Skeletal muscle satellite cell (primary cell): ENCODE measurements around the gene LRRC59.

Source experiments
- H3K27me3 ChIP-seq: 2 replicates; pipeline ENCODE4 v1.7.0; 2013; ENCODE audit warnings: low read length; ENCODE audit not compliant: control insufficient read depth, insufficient read depth
- H3K36me3 ChIP-seq: 2 replicates; pipeline ENCODE4 v1.7.0; 2013; ENCODE audit warnings: mild to moderate bottlenecking, control low read depth, low read length; ENCODE audit not compliant: insufficient read depth
- H3K4me1 ChIP-seq: 2 replicates; pipeline ENCODE4 v1.7.0; 2013; ENCODE audit warnings: low read length; ENCODE audit not compliant: control insufficient read depth, insufficient read depth
- H3K4me2 ChIP-seq: 2 replicates; pipeline ENCODE4 v1.7.0; 2013; ENCODE audit warnings: mild to moderate bottlenecking, low read length
- H3K4me3 ChIP-seq: 2 replicates; pipeline ENCODE4 v1.7.0; 2013; ENCODE audit warnings: low read length
- H3K9ac ChIP-seq: 2 replicates; pipeline ENCODE4 v1.7.0; 2013; ENCODE audit warnings: mild to moderate bottlenecking, low read depth, low read length, moderate library complexity
- H3K9me3 ChIP-seq: replicated peaks from 2 replicates; pipeline ENCODE4 v1.7.0; 2013; ENCODE audit warnings: mild to moderate bottlenecking, control low read depth, low read length

Gene LRRC59

DNA sequence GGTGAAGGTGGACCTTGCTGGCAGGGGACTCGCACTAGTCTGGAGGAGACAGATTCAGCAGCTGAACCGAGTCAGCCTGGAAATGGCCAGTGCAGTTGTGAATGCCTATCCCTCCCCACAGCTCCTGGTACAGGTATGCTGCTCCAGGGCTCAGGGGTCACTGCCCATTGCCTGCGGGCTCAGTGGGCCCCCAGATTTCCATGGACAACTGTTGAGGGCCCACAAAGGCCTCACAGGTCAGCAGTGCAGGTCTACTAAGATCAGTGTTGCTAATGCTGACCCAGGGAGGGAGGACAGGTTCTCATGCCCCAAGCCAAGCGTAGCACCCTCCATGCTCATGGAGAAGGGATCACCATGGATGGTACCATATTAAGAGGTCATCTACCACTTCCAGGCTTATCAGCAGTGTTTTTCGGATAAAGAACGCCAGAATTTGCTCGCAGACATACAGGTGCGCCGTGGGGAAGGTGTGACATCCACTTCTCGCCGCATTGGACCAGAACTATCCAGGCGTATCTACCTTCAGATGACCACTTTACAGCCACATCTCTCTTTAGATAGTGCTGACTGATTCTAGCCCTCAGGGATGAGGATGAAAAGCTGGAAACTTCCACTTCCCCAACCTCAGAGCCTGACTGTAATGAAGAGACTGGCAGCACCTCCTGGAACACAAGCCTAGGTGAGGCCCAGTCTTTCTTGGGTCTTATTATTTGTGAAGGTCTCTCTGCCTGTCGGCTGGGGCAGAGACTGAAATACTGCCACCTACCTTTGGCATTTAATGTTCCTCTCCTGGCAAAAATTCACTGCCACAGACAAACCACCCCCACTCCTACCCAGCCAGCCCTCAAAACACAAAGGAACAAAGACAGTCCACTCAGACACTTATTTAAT, 16.7 kb downstream of the LRRC59 start:
- Histone ChIP-seq H3K27me3 (no peaks in the 10 kb centered on the region), H3K9me3 (no peaks in the 10 kb centered on the region), H3K4me1 (no peaks in the 10 kb centered on the region), H3K4me2 (no peak overlapping the region), H3K4me3 (no peak overlapping the region), H3K36me3 (peaks cover 52% of the 10 kb centered on the region), H3K9ac (no peak overlapping the region)

DNA sequence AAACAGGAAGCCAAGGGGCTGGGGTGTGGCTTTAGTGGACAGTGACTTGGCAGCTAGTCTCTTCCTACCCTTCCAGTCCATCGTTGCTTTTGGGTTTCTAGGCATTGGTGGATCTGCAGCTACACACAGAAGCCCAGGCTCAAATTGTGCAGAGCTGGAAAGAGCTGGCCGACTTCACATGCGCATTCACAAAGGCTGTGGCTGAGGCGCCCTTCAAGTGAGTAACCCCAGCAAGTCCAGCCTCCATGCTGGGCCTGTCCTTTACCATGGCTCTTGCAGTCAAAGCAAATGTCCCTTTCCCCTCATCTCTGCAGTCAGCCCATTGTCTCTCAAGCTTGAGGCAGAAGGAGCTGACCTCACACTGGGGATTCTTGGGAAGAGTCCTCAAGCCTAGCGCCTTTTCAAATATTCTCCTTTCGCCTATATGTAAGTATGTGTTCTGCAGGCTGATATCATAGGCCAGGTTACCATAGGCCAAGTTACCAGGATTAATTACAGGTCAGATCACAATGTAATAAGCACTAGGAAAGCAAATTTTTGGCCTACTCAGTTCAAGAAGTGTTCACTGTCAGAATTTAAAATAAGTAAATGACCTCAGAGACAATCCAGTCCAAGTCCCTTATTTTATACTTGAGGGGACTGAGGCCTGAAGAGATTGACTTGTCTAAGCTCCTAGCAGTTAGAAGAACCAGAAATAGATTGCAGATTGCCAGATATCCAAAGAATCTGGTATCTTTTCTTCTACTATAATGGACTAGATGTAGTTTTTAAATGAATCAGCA, 17.8 kb downstream of the LRRC59 start:
- H3K4me1 ChIP-seq, result no peaks in the 10 kb centered on the region
- no peaks in the 10 kb centered on the region for H3K27me3 ChIP-seq
- H3K36me3 ChIP-seq, result peaks cover 42% of the 10 kb centered on the region
- H3K9me3 ChIP-seq, result no peaks in the 10 kb centered on the region
- H3K9ac ChIP-seq, result no peak overlapping the region
- H3K4me3 ChIP-seq, result no peak overlapping the region
- H3K4me2 ChIP-seq, result no peak overlapping the region

DNA sequence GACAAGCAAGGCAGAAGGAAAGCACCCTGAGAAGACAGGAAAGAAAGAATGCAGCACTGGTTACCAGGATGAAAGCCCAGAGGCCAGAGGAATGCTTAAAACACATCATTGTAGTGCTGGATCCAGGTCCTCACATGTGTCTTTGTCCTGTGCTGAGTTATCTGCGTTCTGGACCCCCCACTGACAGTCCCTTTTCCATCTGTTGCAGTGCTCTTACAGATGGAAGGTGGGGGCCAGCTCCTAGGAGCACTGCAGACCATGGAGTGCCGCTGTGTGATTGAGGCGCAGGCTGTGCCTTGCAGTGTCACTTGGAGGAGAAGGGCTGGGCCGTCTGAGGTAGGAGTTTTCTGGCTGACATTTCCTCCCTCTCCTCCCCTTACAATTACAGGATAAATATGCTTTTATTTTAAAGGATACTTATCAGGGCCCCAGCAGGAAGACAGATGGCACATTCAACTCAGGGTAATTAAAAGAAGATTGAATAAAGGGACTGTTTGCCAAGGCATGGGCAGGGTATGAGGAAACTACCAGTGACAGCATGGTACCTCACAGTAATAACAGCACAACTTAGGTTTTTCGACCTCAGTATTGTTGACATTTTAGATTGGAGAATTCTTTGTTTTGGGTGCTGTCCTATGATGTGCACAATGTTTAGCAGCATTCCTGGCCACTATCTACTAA, 21.3 kb downstream of the LRRC59 start:
- H3K4me3 ChIP-seq, result no peak overlapping the region
- peaks cover 13% of the 10 kb centered on the region for H3K4me1 ChIP-seq
- no peaks in the 10 kb centered on the region for H3K9me3 ChIP-seq
- H3K36me3 ChIP-seq, result peaks cover 7% of the 10 kb centered on the region
- H3K27me3 ChIP-seq, result no peaks in the 10 kb centered on the region
- no peak overlapping the region for H3K4me2 ChIP-seq
- no peak overlapping the region for H3K9ac ChIP-seq

DNA sequence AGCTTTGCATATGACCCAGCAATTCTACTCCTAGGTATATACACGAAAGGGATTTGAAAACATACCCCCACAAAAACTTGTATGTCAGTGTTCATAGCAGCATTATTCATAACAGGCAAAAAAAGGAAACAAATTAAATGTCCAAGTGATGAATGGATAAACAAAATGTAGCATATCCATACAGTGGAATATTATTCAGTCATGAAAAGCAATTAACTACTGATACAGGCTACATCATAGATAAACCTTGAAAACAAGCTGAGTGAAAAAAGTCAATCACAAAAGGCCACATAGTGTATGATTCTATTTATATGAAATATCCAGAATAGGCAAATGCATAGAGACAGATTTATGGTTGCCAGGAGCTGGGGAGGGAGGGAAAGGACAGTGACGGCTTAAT, 23.6 kb downstream of the LRRC59 start:
- Histone ChIP-seq H3K9me3 (no peaks in the 10 kb centered on the region), H3K27me3 (no peaks in the 10 kb centered on the region), H3K36me3 (peaks cover 18% of the 10 kb centered on the region), H3K4me1 (peaks cover 13% of the 10 kb centered on the region), H3K4me3 (peak overlapping the region; percentile 97), H3K4me2 (peak overlapping the region; percentile 90), H3K9ac (peak overlapping the region; percentile 95)

DNA sequence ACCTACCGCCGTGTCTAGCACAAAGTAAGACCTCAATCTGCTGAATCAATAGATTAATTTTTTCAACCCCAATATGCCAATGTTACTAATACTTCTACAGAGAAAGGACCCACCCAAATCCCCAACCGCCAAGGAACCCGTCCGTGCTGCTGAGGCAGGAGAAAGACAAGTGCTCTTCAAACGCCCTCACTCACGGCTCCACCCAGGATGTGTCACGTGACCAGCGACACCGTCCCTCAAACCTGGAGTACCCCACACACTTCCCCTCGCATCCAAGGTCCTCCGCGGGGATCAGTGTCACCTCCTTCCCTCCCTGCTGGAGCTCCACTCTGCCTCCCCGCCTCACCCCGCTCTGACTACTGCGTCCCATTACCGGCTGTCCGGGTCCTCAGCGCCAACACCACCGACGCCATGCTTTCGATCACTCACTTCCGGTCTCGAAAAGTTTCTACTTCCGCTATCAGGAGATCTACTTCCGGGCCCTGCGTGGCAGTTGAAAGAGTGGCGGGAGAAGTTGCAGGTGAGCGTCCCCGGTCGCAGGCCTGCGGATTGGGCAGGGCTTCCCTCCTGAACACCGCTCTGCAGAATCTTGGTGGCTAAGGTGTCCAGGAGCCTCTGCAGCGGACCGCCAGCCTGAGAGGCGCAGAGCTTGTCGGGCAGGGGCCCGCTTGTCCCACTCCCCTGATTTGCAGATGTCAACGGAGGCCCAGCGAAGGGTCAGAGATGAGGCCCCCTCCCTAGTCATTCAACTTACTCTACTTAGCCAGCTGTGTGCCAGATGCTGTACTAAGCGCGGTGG, 24.4 kb downstream of the LRRC59 start, which contains the start of the genes EME1 and MRPL27:
EME1 (plus strand) TSS at position 472 of the 799 bp plus-strand sequence. CDS start 1,980 bp downstream, outside the sequence.
MRPL27 (minus strand) TSS at position 427 of the 799 bp plus-strand sequence; CDS start at position 413, 14 bp downstream.
- peak within 1 kb of the TSS; percentile 97 for H3K4me3 ChIP-seq
- H3K36me3 ChIP-seq, result peaks cover 26% of the 10 kb centered on the region
- peak within 1 kb of the TSS; percentile 95 for H3K9ac ChIP-seq
- H3K27me3 ChIP-seq, result no peaks in the 10 kb centered on the region
- peaks cover 13% of the 10 kb centered on the region for H3K4me1 ChIP-seq
- H3K9me3 ChIP-seq, result no peaks in the 10 kb centered on the region
- peak within 1 kb of the TSS; percentile 90 for H3K4me2 ChIP-seq

DNA sequence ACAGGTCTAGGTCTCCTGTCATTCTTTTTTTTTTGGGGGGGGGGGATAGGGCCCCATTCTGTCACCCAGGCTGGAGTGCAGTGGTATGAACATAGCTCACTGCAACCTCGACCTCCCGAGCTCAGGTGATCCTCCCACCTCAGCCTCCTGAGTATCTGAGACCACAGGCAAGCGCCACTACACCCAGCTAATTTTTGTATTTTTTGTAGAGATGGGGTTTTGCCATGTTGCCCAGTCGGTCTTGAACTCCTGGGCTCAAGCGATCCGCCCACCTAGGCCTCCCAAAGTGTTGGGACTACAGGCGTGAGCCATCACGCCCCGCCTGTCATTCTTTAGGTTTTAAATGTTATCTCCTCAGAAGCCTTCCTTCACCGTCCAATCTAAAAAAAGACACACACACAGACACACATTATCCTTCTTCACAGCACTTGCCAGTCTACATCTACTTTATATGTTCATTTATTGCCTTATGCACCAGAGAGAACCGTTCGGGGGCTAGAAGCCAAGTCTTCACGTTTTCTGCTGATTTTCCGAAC, 25.0 kb downstream of the LRRC59 start:
- Histone ChIP-seq H3K27me3 (no peaks in the 10 kb centered on the region), H3K4me1 (peaks cover 13% of the 10 kb centered on the region), H3K9ac (peak overlapping the region; percentile 95), H3K4me2 (peak overlapping the region; percentile 90), H3K36me3 (peaks cover 32% of the 10 kb centered on the region), H3K4me3 (peak overlapping the region; percentile 97), H3K9me3 (no peaks in the 10 kb centered on the region)

DNA sequence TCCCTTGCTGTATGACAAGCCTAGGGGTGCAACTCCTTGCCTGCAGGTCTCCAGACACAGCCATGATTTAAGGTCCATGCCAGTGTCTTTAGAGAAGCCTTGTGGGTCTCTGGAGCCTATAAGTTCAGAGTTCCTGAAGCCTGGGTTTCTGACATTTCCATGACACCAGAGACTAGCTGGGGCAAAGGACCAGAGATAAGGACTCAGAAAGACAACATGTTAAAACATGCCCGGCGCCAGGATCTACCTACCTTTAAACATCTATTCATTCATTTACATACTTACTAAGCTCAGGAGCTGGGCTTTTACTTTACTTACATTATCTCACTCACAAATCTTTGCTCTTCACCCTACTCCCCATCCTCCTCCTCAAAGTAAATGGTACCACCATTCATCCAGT, 25.8 kb downstream of the LRRC59 start:
- H3K9ac ChIP-seq, result no peak overlapping the region
- peaks cover 40% of the 10 kb centered on the region for H3K36me3 ChIP-seq
- H3K9me3 ChIP-seq, result no peaks in the 10 kb centered on the region
- peak overlapping the region; percentile 97 for H3K4me3 ChIP-seq
- peak overlapping the region; percentile 90 for H3K4me2 ChIP-seq
- H3K4me1 ChIP-seq, result peaks cover 13% of the 10 kb centered on the region
- H3K27me3 ChIP-seq, result no peaks in the 10 kb centered on the region

DNA sequence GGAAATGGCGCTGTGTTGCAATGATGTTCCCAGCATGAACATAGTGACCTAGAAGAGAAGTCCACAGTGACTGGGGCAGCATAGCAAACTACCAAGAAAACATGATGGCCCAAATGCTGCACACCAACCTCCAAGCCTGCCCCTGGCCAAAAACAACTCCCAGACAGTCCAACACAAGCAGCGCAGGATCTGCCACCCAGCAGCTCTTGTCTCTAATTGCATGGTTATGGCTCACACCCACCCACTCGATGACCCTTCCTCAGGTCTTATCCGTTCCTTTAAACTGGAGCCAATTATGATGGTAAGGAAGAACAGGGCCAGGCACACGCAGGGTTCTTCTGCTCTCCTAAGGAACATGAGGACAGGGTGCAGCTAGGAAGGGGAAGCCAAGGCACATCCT, 27.3 kb downstream of the LRRC59 start:
- H3K4me2 ChIP-seq, result no peak overlapping the region
- H3K36me3 ChIP-seq, result peaks cover 51% of the 10 kb centered on the region
- H3K27me3 ChIP-seq, result no peaks in the 10 kb centered on the region
- no peak overlapping the region for H3K9ac ChIP-seq
- peaks cover 13% of the 10 kb centered on the region for H3K4me1 ChIP-seq
- no peaks in the 10 kb centered on the region for H3K9me3 ChIP-seq
- H3K4me3 ChIP-seq, result no peak overlapping the region

DNA sequence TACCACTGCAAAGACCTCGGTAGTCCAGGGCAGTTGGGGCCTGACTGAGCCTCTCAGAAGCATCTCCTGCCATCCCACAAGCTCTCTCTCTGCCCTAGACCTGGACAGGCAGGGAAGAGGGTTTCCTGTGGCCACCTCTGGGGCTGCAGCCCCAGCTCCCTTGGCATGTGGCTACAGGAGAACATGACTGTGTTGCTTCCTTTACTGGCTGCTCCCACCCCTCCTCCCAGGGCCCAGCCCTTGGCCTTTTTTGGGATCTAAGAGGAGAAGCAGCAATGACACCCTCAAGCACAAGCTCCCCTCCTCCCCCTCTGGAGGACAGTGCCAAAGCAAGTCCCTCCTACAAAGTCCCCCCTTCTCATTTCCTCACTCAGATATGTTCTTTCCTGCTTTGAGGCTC, 29.9 kb downstream of the LRRC59 start:
- no peaks in the 10 kb centered on the region for H3K27me3 ChIP-seq
- no peaks in the 10 kb centered on the region for H3K9me3 ChIP-seq
- H3K4me2 ChIP-seq, result no peak overlapping the region
- H3K36me3 ChIP-seq, result peaks cover 54% of the 10 kb centered on the region
- H3K9ac ChIP-seq, result no peak overlapping the region
- H3K4me1 ChIP-seq, result peaks cover 11% of the 10 kb centered on the region
- H3K4me3 ChIP-seq, result no peak overlapping the region

DNA sequence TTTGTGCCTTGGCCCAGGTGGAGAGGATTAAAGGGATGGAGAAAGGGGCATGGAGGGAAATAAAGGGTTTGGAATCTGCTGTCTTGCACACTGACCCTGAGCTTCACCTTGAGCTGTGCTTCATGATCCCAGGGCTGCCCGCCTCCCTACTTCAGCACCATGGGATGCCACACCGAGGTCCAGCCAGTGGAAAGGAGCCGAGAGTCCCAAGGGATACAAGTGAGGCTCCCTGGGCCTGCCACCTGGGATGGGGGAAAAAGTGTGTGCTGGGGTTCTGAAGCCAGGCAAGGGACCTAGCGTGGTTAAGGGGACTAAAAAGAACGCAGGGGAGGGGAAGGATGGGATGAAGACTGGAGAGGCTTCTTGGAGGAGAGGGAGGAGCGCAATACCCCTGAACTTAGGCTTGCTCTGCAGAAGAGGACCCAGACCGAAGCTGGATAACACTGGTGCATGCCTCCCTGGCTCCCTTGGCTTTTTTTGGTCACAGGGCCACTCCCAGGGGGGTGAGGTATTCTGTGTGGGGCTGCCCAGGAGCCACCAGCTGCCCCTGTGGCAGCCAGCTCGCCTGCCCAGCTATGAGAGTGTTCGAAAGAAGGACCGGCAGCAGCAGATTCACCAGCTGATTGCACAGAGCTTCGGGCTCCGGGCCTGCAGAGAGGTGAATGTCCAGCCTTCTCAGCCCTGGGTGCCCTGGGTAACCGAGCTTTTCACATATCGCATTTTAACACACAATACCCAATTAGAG, 31.5 kb downstream of the LRRC59 start:
- Histone ChIP-seq H3K27me3 (no peaks in the 10 kb centered on the region), H3K9ac (no peak overlapping the region), H3K4me3 (no peak overlapping the region), H3K36me3 (peaks cover 54% of the 10 kb centered on the region), H3K9me3 (no peaks in the 10 kb centered on the region), H3K4me1 (peaks cover 5% of the 10 kb centered on the region), H3K4me2 (no peak overlapping the region)
